ENCODE results near the gene VWF.
"Not testable (repeated sequence)": the region's sequence is repeated elsewhere in the genome, so short reads cannot be mapped to it uniquely, and the experiment has no call there.

The VWF gene

DNA sequence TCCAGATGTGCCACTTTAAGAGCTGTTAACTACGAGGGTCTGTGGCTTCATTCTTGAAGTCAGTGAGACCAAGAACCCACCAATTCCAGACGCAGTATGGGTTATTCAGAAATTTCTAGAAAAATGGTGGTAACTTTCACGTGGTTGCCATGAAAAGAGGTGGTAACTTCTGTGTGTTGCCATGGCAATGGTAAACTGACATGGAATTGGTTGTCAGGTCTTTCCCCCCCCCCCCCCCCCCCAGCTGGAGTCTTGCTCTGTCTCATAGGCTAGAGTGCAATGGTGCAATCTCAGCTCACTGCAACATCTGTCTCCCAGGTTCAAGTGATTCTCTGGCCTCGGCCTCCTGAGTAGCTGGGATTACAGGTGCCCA, 18.8 kb upstream of the VWF start:
- Histone ChIP-seq H3K27me3 (ENCODE audit: control insufficient read depth, insufficient read depth, low read length) (no peaks in the 10 kb centered on the region), H3K9ac (ENCODE audit: low read length) (no peak overlapping the region), H3K27ac (ENCODE audit: low read depth, low read length) (no peak overlapping the region), H3K36me3 (ENCODE audit: control insufficient read depth, insufficient read depth, low read length) (no peaks in the 10 kb centered on the region), H3K4me1 (ENCODE audit: control insufficient read depth, insufficient read depth, low read length) (0 out of 2 replicates have a peak, but pooled peaks cover 5% of the 10 kb centered on the region), H3K9me3 (ENCODE audit: control insufficient read depth, insufficient read depth, low read depth, low read length) (peaks cover 2% of the 10 kb centered on the region; the same call in 1 of the 2 replicates), H3K4me3 (ENCODE audit: low read depth, low read length) (no peak overlapping the region)

- H3K27ac ChIP-seq (ENCODE audit: low read depth, low read length); H3K9ac ChIP-seq (ENCODE audit: low read length); H3K27me3 ChIP-seq (ENCODE audit: control insufficient read depth, insufficient read depth, low read length); H3K36me3 ChIP-seq (ENCODE audit: control insufficient read depth, insufficient read depth, low read length); H3K4me3 ChIP-seq (ENCODE audit: low read depth, low read length); H3K4me1 ChIP-seq (ENCODE audit: control insufficient read depth, insufficient read depth, low read length); H3K9me3 ChIP-seq (ENCODE audit: control insufficient read depth, insufficient read depth, low read depth, low read length): not testable (repeated sequence)
Observed at GRCh38 chr12:6142368-6143302, 18.2 kb upstream of the VWF start.

- H3K9me3 ChIP-seq (ENCODE audit: control insufficient read depth, insufficient read depth, low read depth, low read length); H3K27ac ChIP-seq (ENCODE audit: low read depth, low read length); H3K36me3 ChIP-seq (ENCODE audit: control insufficient read depth, insufficient read depth, low read length); H3K4me1 ChIP-seq (ENCODE audit: control insufficient read depth, insufficient read depth, low read length); H3K27me3 ChIP-seq (ENCODE audit: control insufficient read depth, insufficient read depth, low read length); H3K9ac ChIP-seq (ENCODE audit: low read length); H3K4me3 ChIP-seq (ENCODE audit: low read depth, low read length): not testable (repeated sequence)
Observed at GRCh38 chr12:6141731-6142367, 17.4 kb upstream of the VWF start.

DNA sequence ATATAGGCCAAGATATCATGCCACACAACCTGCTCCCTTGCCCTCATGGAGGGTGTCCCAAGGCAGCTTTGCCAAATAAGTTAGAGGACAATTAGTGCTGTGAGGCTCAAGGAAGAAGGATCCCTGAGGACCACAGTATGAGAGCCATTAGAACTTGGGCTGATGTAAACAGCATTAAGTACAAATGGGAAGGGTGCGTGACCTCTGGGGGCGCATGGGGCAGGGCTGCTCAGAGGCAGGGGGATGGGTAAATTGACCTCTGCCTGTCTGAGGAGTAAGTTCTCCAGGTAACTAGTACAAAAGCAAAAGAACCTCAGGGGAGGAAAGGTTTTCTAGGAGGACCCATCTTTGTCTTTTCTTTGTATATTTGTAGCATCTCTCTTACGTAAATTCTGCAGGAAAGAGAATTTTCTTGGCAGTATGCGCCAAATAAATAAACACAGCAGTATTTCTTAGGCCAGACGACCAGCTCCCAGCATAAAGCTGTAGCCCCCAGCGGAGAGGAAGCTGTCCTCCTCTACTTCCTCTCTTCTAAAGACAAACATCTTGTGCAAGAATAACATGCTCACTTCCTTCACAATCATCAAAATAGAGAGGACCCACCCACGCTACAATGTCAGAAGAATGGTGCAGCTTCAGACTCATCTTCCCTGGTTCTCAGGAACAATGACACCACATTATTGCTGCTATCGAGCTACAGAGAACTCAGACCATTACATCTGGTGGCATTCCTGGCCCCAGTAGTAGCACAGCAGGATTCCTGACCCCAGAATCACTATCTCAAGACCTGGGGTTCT, 16.4 kb upstream of the VWF start:
- H3K27me3 ChIP-seq (ENCODE audit: control insufficient read depth, insufficient read depth, low read length) = no peaks in the 10 kb centered on the region
- no peak overlapping the region for H3K9ac ChIP-seq (ENCODE audit: low read length)
- H3K4me3 ChIP-seq (ENCODE audit: low read depth, low read length) = no peak overlapping the region
- H3K36me3 ChIP-seq (ENCODE audit: control insufficient read depth, insufficient read depth, low read length) = no peaks in the 10 kb centered on the region
- H3K9me3 ChIP-seq (ENCODE audit: control insufficient read depth, insufficient read depth, low read depth, low read length) = peaks cover 7% of the 10 kb centered on the region
- H3K4me1 ChIP-seq (ENCODE audit: control insufficient read depth, insufficient read depth, low read length) = 0 out of 2 replicates have a peak, but pooled peaks cover 5% of the 10 kb centered on the region
- H3K27ac ChIP-seq (ENCODE audit: low read depth, low read length) = no peak overlapping the region

GRCh38 chr12:6135071-6135470, 10.6 kb upstream of the VWF start:
- H3K9ac ChIP-seq (ENCODE audit: low read length) = no peak overlapping the region
- H3K9me3 ChIP-seq (ENCODE audit: control insufficient read depth, insufficient read depth, low read depth, low read length) = peaks cover 5% of the 10 kb centered on the region

DNA sequence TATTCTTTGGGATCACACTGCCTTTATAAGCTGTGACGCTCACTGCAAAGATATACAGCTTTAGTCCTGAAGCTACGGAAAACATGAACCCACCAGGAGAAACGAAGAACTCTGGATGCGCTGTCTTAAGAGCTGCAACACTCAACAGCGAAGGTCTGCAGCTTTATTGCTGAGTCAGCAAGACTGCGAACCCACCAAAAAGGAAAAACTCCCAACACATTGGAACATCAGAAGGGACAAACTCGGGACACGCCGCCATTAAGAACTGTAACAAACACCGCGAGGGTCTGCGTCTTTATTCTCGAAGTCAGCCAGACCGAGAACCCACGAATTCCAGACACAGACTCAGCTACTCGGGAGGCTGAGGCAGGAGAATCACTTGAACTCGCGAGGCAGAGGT, 9.2 kb upstream of the VWF start:
- Histone ChIP-seq H3K4me1 (ENCODE audit: control insufficient read depth, insufficient read depth, low read length) (no peaks in the 10 kb centered on the region), H3K4me3 (ENCODE audit: low read depth, low read length) (no peak overlapping the region), H3K27me3 (ENCODE audit: control insufficient read depth, insufficient read depth, low read length) (no peaks in the 10 kb centered on the region), H3K9me3 (ENCODE audit: control insufficient read depth, insufficient read depth, low read depth, low read length) (peaks cover 5% of the 10 kb centered on the region), H3K27ac (ENCODE audit: low read depth, low read length) (no peak overlapping the region), H3K36me3 (ENCODE audit: control insufficient read depth, insufficient read depth, low read length) (no peaks in the 10 kb centered on the region), H3K9ac (ENCODE audit: low read length) (no peak overlapping the region)

More at GRCh38 chr12:6135071-6135470, 10.6 kb upstream of the VWF start:
- Histone ChIP-seq H3K27me3 (ENCODE audit: control insufficient read depth, insufficient read depth, low read length) (no peaks in the 10 kb centered on the region), H3K36me3 (ENCODE audit: control insufficient read depth, insufficient read depth, low read length) (no peaks in the 10 kb centered on the region), H3K4me1 (ENCODE audit: control insufficient read depth, insufficient read depth, low read length) (no peaks in the 10 kb centered on the region), H3K27ac (ENCODE audit: low read depth, low read length) (no peak overlapping the region), H3K4me3 (ENCODE audit: low read depth, low read length) (no peak overlapping the region)

DNA sequence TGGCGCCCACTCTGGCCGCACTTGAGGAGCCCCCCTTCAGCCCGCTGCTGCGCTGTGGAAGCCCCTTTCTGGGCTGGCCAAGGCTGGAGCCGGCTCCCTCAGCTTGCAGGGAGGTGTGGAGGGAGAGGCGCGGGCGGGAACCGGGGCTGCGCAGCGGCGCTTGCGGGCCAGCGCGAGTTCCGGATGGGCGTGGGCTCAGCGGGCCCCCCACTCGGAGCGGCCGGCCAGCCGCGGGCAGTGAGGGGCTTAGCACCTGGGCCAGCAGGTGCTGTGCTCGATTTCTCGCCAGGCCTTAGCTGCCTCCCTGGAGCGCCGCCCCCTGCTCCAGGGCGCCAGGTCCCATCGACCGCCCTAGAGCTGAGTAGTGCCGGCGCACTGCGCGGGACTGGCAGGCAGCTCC, 8.0 kb upstream of the VWF start:
- H3K9ac ChIP-seq (ENCODE audit: low read length) = no peak overlapping the region

GRCh38 chr12:6125310-6125608, 789 bp upstream of the VWF start:
- H3K27me3 ChIP-seq (ENCODE audit: control insufficient read depth, insufficient read depth, low read length) = no peaks in the 10 kb centered on the region
- no peaks in the 10 kb centered on the region for H3K9me3 ChIP-seq (ENCODE audit: control insufficient read depth, insufficient read depth, low read depth, low read length)
- H3K4me1 ChIP-seq (ENCODE audit: control insufficient read depth, insufficient read depth, low read length) = peaks cover 5% of the 10 kb centered on the region; the same call in 1 of the 2 replicates
- no peaks in the 10 kb centered on the region for H3K36me3 ChIP-seq (ENCODE audit: control insufficient read depth, insufficient read depth, low read length)
- H3K27ac ChIP-seq (ENCODE audit: low read depth, low read length) = no peak overlapping the region
- H3K4me3 ChIP-seq (ENCODE audit: low read depth, low read length) = no peak overlapping the region
- H3K9ac ChIP-seq (ENCODE audit: low read length) = no peak overlapping the region

More for the DNA sequence above, 8.0 kb upstream of the VWF start:
- H3K36me3 ChIP-seq (ENCODE audit: control insufficient read depth, insufficient read depth, low read length) = no peaks in the 10 kb centered on the region
- no peaks in the 10 kb centered on the region for H3K27me3 ChIP-seq (ENCODE audit: control insufficient read depth, insufficient read depth, low read length)
- H3K9me3 ChIP-seq (ENCODE audit: control insufficient read depth, insufficient read depth, low read depth, low read length) = peaks cover 5% of the 10 kb centered on the region
- no peak overlapping the region for H3K27ac ChIP-seq (ENCODE audit: low read depth, low read length)
- no peaks in the 10 kb centered on the region for H3K4me1 ChIP-seq (ENCODE audit: control insufficient read depth, insufficient read depth, low read length)
- H3K4me3 ChIP-seq (ENCODE audit: low read depth, low read length) = no peak overlapping the region

GRCh38 chr12:6123258-6123657, 1.2 kb downstream of the VWF start:
- H3K27me3 ChIP-seq (ENCODE audit: control insufficient read depth, insufficient read depth, low read length) = no peaks in the 10 kb centered on the region
- H3K4me1 ChIP-seq (ENCODE audit: control insufficient read depth, insufficient read depth, low read length) = peaks cover 11% of the 10 kb centered on the region; the same call in 1 of the 2 replicates
- no peak overlapping the region for H3K9ac ChIP-seq (ENCODE audit: low read length)
- H3K36me3 ChIP-seq (ENCODE audit: control insufficient read depth, insufficient read depth, low read length) = no peaks in the 10 kb centered on the region
- H3K9me3 ChIP-seq (ENCODE audit: control insufficient read depth, insufficient read depth, low read depth, low read length) = no peaks in the 10 kb centered on the region
- H3K4me3 ChIP-seq (ENCODE audit: low read depth, low read length) = no peak overlapping the region
- H3K27ac ChIP-seq (ENCODE audit: low read depth, low read length) = no peak overlapping the region

GRCh38 chr12:6122201-6122600, 2.3 kb downstream of the VWF start:
- Histone ChIP-seq H3K4me1 (ENCODE audit: control insufficient read depth, insufficient read depth, low read length) (peaks cover 11% of the 10 kb centered on the region; the same call in 1 of the 2 replicates), H3K27ac (ENCODE audit: low read depth, low read length) (no peak overlapping the region), H3K4me3 (ENCODE audit: low read depth, low read length) (no peak overlapping the region), H3K9ac (ENCODE audit: low read length) (no peak overlapping the region), H3K36me3 (ENCODE audit: control insufficient read depth, insufficient read depth, low read length) (no peaks in the 10 kb centered on the region), H3K9me3 (ENCODE audit: control insufficient read depth, insufficient read depth, low read depth, low read length) (no peaks in the 10 kb centered on the region), H3K27me3 (ENCODE audit: control insufficient read depth, insufficient read depth, low read length) (no peaks in the 10 kb centered on the region)
